Transverse colon (tissue), 4 donors: ENCODE data around the gene MMP11. TPM values are rescaled to one million over a fixed set of nuclear protein-coding genes. Genes with fewer than 3 reads are reported as not detected.

Experiments
- DNase-seq: peaks from one replicate; pipeline ENCODE4 v3.0.0-alpha.2; 2019
- H3K27ac ChIP-seq, 4 donors: fragments of 200-600 bp; sonication (generic); 2 replicates each; pipeline ENCODE4 v1.5.1; 2016 to 2018; ENCODE audit warnings: inconsistent platforms in 4 of 4
- H3K27me3 ChIP-seq: fragments of 200-600 bp; sonication (generic); 2 replicates; pipeline ENCODE4 v1.5.1; 2017; ENCODE audit warnings: inconsistent platforms
- H3K36me3 ChIP-seq, 4 donors: fragments of 200-600 bp; sonication (generic); 2 replicates each; pipeline ENCODE4 v1.5.1; 2017 to 2019; ENCODE audit warnings: inconsistent platforms in 4 of 4
- H3K4me1 ChIP-seq, 4 donors: fragments of 200-600 bp; sonication (generic); 2 replicates each; pipeline ENCODE4 v1.5.1; 2017 to 2020; ENCODE audit warnings: inconsistent platforms in 4 of 4
- H3K4me3 ChIP-seq, 4 donors: fragments of 200-600 bp; sonication (generic); 1 replicate in 1 of 4; 2 replicates in 3 of 4; pipeline versions ENCODE4 v1.5.1 to v1.6.1; 2017 to 2019; ENCODE audit warnings: inconsistent platforms in 4 of 4
- H3K9me3 ChIP-seq, 2 donors: fragments of 200-600 bp; sonication (generic); 2 replicates each; pipeline ENCODE4 v1.5.1; 2017 to 2019; ENCODE audit warnings: inconsistent platforms in 2 of 2
- CTCF ChIP-seq, 5 experiments: fragments of 200-600 bp in 3 of 5; fragments of 450-650 bp in 2 of 5; sonication (generic) in 3 of 5; IDR thresholded peaks; 1 replicate in 2 of 5; 2 replicates in 3 of 5; pipeline ENCODE4 v1.5.1; 2016 to 2017; ENCODE audit warnings: antibody characterized with exemption in 5 of 5, inconsistent platforms in 3 of 5, mild to moderate bottlenecking in 2 of 5, moderate library complexity in 1 of 5
- EP300 ChIP-seq: sonication (generic); formaldehyde crosslinking; IDR thresholded peaks from one replicate; pipeline ENCODE4 v1.6.1; 2017; ENCODE audit warnings: antibody characterized with exemption, low read depth
- POLR2A ChIP-seq: fragments of 450-650 bp; IDR thresholded peaks from one replicate; pipeline ENCODE4 v1.6.1; 2016; ENCODE audit warnings: antibody characterized with exemption, mild to moderate bottlenecking, moderate library complexity
- POLR2AphosphoS5 ChIP-seq, 3 donors: sonication (generic); formaldehyde crosslinking; IDR thresholded peaks; one replicate each; pipeline ENCODE4 v1.6.1; 2016; ENCODE audit warnings: antibody characterized with exemption in 3 of 3
- WGBS, 2 donors: methylation state at CpG; one replicate each; pipeline ENCODE4 v1.1.5; 2018; ENCODE audit warnings: low coverage in 1 of 2; 5-methylcytosine and 5-hydroxymethylcytosine counted together
- in situ Hi-C, 4 donors: fragments of 200-750 bp; cut with MboI; loops; one replicate each; pipeline versions ENCODE4 v1.15.0 to v1.15.1; 2017; ENCODE audit warnings: low sequenced_read_pairs in 3 of 4, low pct_ligation_motif_present in 1 of 4, low pct_unique_long_range_greater_than_20kb in 1 of 4
- intact Hi-C: fragments of 100-400 bp; cut with DNase I; formaldehyde crosslinking; loops from one replicate; pipeline ENCODE4 v1.15.1; 2023; ENCODE audit warnings: low total_unique reads
- total RNA-seq, 4 donors: library from RNA; depleted of rRNA; stranded (reverse); fragments of >200 nt; gene quantifications; one replicate each; pipeline ENCODE4 v1.1.0, GENCODE V29; 2016

Gene MMP11
- total RNA-seq, 4 donors from 2014 or later = 1.2 to 2.2 (median 1.6) TPM

GRCh38 chr22:23749841-23750301 is 22.8 kb upstream of the MMP11 start:
- no peaks in the 10 kb centered on the region for H3K9me3 ChIP-seq
- peaks cover 7 to 22% (median 16%) of the 10 kb centered on the region in 4 donors for H3K4me1 ChIP-seq
- intact Hi-C loops (no loop called here), in situ Hi-C loops (no loop called here)
- H3K36me3 ChIP-seq = peaks cover 0 to 1% (median 0%) of the 10 kb centered on the region in 4 donors
- H3K4me3 ChIP-seq = peak overlapping the region in 1 of 4 donors; percentile 61
- TF ChIP-seq POLR2A (no peak), EP300 (no peak), CTCF (IDR thresholded peaks at IDR 0.05) (no peak), POLR2AphosphoS5 (IDR thresholded peaks at IDR 0.05) (no peak)
- WGBS, 2 donors = 73 to 74% methylated on average over 11 to 12 of the region's 12 CpGs
- peak overlapping the region in 2 of 4 donors; percentile 90 to 95 for H3K27ac ChIP-seq
- no peaks in the 10 kb centered on the region for H3K27me3 ChIP-seq
- DNase-seq = no peak

GRCh38 chr22:23750367-23750713 is 22.3 kb upstream of the MMP11 start:
- intact Hi-C loops = no loop called here

GRCh38 chr22:23750714-23751440 is 21.8 kb upstream of the MMP11 start, which contains the start of gene ZNF70:
Gene ZNF70, minus strand, starts transcription at chr22:23751112. Its CDS starts 5,972 bp downstream, at chr22:23745140.
- 0% methylated on average over 36 of the region's 78 CpGs; no CpG with 5 or more reads in 1 of the 2 donors for WGBS, 2 donors
- peak; percentile 93 for DNase-seq
- Histone ChIP-seq H3K27ac (peak within 1 kb of the TSS; percentile 90 to 95 (median 92)), H3K4me1 (peaks cover 7 to 22% (median 16%) of the 10 kb centered on the region in 4 donors), H3K36me3 (no peaks in the 10 kb centered on the region), H3K4me3 (peak within 1 kb of the TSS; percentile 59 to 70 (median 62)), H3K27me3 (no peaks in the 10 kb centered on the region), H3K9me3 (no peaks in the 10 kb centered on the region)
- intact Hi-C loops = no loop called here
- in situ Hi-C loops = no loop called here
- TF ChIP-seq POLR2AphosphoS5 (IDR thresholded peaks at IDR 0.05) (peak; percentile 10 to 79 (median 67)), EP300 (no peak), POLR2A (peak; percentile 71), CTCF (IDR thresholded peaks at IDR 0.05) (peak in 4 of 5 experiments; percentile 16 to 36 (median 26))

More at GRCh38 chr22:23750367-23750713, 22.3 kb upstream of the MMP11 start:
- DNase-seq = no peak
- H3K36me3 ChIP-seq = no peaks in the 10 kb centered on the region
- no peaks in the 10 kb centered on the region for H3K27me3 ChIP-seq
- peak overlapping the region; percentile 59 to 70 (median 62) for H3K4me3 ChIP-seq
- no peaks in the 10 kb centered on the region for H3K9me3 ChIP-seq
- WGBS, 2 donors = 29 to 35% methylated on average over 4 to 5 of the region's 5 CpGs
- peaks cover 7 to 22% (median 16%) of the 10 kb centered on the region in 4 donors for H3K4me1 ChIP-seq
- peak overlapping the region; percentile 90 to 95 (median 92) for H3K27ac ChIP-seq
- in situ Hi-C loops = no loop called here
- TF ChIP-seq CTCF (IDR thresholded peaks at IDR 0.05) (no peak), EP300 (no peak), POLR2AphosphoS5 (IDR thresholded peaks at IDR 0.05) (no peak), POLR2A (no peak)

- peaks cover 7 to 22% (median 16%) of the 10 kb centered on the region in 4 donors for H3K4me1 ChIP-seq
- H3K27me3 ChIP-seq = no peaks in the 10 kb centered on the region
- intact Hi-C loops (no loop called here), in situ Hi-C loops (no loop called here)
- no peaks in the 10 kb centered on the region for H3K36me3 ChIP-seq
- peak overlapping the region; percentile 53 to 62 (median 60) for H3K4me3 ChIP-seq
- peak overlapping the region; percentile 90 to 95 (median 92) for H3K27ac ChIP-seq
- peak; percentile 50 for DNase-seq
- 36 to 62% methylated on average over 2 to 18 of the region's 22 CpGs for WGBS, 2 donors
- no peaks in the 10 kb centered on the region for H3K9me3 ChIP-seq
- peak; percentile 39 for TF ChIP-seq POLR2A
- no peak for TF ChIP-seq CTCF (IDR thresholded peaks at IDR 0.05)
Observed at GRCh38 chr22:23751441-23751996, 21.1 kb upstream of the MMP11 start.
